ENCODE data around the gene CELF1. TPM values are rescaled to one million over a fixed set of nuclear protein-coding genes. Genes with fewer than 3 reads are reported as not detected.
"Not testable (repeated sequence)": the region's sequence is repeated elsewhere in the genome, so short reads cannot be mapped to it uniquely, and the experiment has no call there.

Gene CELF1
- total RNA-seq, 4 donors from 2014 or later: 51.2 to 138 (median 121) TPM

DNA sequence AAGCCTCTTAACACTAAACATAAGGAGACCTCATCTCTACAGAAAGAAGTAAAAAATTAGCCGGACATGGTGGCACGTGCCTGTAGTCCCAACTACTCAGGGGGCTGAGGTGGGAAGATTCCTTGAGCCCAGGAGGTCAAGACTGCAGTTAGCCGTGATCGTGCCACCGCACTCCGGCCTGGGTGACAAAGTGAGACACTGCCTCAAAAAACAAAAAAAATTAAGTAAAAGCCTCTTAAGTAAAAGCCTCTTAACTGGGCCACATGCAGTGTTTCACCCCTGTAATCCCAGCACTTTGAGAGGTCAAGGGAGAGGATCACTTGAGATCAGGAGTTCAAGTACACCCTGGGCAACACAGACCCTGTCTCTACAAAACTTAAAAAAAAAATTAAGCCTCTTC lies 25.7 kb downstream of the CELF1 start:
- intact Hi-C loops (cut with DNase I; ENCODE audit: low total_unique reads): no loop called here
- Histone ChIP-seq H3K4me3 (no peak overlapping the region), H3K4me1 (peaks cover 2 to 11% of the 10 kb centered on the region in 2 donors), H3K9me3 (no peaks in the 10 kb centered on the region), H3K27ac (peak overlapping the region in 1 of 2 donors; percentile 93), H3K36me3 (no peaks in the 10 kb centered on the region), H3K27me3 (no peaks in the 10 kb centered on the region)
- no peak for DNase-seq
- TF ChIP-seq, protein P1, sequence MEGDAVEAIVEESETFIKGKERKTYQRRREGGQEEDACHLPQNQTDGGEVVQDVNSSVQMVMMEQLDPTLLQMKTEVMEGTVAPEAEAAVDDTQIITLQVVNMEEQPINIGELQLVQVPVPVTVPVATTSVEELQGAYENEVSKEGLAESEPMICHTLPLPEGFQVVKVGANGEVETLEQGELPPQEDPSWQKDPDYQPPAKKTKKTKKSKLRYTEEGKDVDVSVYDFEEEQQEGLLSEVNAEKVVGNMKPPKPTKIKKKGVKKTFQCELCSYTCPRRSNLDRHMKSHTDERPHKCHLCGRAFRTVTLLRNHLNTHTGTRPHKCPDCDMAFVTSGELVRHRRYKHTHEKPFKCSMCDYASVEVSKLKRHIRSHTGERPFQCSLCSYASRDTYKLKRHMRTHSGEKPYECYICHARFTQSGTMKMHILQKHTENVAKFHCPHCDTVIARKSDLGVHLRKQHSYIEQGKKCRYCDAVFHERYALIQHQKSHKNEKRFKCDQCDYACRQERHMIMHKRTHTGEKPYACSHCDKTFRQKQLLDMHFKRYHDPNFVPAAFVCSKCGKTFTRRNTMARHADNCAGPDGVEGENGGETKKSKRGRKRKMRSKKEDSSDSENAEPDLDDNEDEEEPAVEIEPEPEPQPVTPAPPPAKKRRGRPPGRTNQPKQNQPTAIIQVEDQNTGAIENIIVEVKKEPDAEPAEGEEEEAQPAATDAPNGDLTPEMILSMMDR (IDR thresholded peaks at IDR 0.05): no peak

DNA sequence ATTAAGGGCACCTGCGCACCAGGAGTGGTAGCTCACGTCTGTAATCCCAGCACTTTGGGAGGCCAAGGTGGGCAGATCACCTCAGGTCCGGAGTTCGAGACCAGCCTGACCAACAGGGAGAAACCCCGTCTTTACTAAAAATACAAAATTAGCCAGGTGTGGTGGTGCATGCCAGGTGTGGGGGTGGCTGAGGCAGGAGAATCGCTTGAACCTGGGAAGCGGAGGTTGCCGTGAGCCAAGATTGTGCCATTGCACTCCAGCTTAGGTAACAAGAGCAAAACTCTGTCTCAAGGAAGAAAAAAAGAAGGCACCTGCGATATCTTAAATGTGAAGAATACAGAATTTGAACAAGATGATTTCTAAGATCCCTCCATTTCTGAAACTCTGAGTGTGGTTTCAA lies 26.9 kb downstream of the CELF1 start:
- DNase-seq; intact Hi-C loops (cut with DNase I; ENCODE audit: low total_unique reads); H3K4me1 ChIP-seq; H3K9me3 ChIP-seq; H3K4me3 ChIP-seq; H3K36me3 ChIP-seq; H3K27me3 ChIP-seq: not testable (repeated sequence)
- peak overlapping the region; percentile 77 to 93 for H3K27ac ChIP-seq

DNA sequence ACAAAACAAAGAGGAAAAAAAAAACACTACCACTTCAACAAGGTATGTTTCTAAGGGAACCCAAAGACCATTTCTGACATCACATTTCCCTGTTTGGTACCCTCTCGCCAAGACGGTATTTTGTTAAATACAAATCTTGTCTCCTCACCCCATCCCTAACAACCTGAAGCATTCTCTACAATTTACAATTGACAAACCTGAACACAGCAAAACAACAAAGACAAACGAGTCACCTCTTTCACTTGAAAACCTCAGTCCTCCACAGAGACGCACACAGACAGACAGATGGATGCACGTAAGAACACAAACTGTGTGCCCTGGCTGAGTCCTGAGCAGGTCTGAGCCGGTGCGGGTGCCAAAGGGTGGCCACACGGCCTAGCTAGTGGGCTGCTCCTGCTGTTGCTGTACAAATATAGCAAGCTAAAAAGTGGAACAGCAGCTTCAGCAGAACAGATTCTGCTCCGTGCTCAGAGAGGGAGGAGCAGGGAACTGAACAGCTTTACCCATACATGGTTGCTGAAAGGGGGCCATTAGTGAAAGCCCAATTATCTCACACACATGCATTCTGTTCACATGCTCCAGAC lies 28.5 kb downstream of the CELF1 start:
- intact Hi-C loops (cut with DNase I; ENCODE audit: low total_unique reads): no loop called here

DNA sequence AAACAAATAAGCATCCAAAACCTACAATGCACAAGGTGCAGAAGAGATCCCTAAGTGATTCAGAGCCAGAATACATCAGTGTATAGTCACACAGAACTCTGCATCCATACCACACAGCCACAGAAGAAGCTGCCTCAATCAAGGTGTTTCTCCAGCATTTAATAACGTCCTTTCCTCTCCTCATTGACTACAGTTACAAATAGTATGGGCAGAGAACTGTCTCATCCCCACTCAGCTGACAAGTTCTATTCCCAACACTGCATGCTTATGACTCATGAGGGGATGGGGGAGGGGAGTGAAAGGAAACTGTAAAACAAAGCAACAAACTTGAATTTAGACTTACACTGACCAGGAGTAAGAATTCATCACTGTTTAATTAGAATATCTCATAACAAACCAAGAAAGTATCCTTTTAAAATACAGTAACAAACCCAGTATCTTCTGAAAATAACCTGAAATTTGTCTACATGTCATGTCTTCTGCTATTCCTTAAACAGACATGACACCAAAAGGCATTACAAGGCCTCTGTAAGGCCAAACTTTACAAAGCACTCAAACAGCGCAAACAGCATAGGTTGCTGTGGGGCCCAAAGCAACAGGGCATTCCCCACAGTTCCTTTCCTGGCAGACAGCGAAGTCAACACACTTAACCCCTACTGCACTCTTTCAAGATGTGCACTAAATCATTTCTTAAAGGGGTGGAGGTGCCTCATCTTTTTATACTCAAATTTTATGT lies 29.3 kb downstream of the CELF1 start:
- H3K27me3 ChIP-seq: no peaks in the 10 kb centered on the region
- intact Hi-C loops (cut with DNase I; ENCODE audit: low total_unique reads): no loop called here
- TF ChIP-seq, protein P1 (IDR thresholded peaks at IDR 0.05): no peak
- TF ChIP-seq POLR2A (IDR thresholded peaks at IDR 0.05): no peak
- peak; percentile 40 to 78 for DNase-seq
- peak overlapping the region; percentile 2 to 4 for H3K4me3 ChIP-seq
- H3K4me1 ChIP-seq: peaks cover 12 to 17% of the 10 kb centered on the region in 2 donors
- no peaks in the 10 kb centered on the region for H3K9me3 ChIP-seq
- H3K27ac ChIP-seq: peak overlapping the region; percentile 77 to 93
- no peaks in the 10 kb centered on the region for H3K36me3 ChIP-seq

More for the DNA sequence above, 28.5 kb downstream of the CELF1 start:
- Histone ChIP-seq H3K27me3 (no peaks in the 10 kb centered on the region), H3K4me3 (peak overlapping the region in 1 of 2 donors; percentile 4), H3K36me3 (no peaks in the 10 kb centered on the region), H3K4me1 (peaks cover 12 to 15% of the 10 kb centered on the region in 2 donors), H3K9me3 (no peaks in the 10 kb centered on the region), H3K27ac (peak overlapping the region; percentile 77 to 93)
- TF ChIP-seq, protein P1 (IDR thresholded peaks at IDR 0.05): no peak
- peak in 1 of 2 donors; percentile 21 for TF ChIP-seq POLR2A (IDR thresholded peaks at IDR 0.05)
- peak in 1 of 2 donors; percentile 30 for DNase-seq

DNA sequence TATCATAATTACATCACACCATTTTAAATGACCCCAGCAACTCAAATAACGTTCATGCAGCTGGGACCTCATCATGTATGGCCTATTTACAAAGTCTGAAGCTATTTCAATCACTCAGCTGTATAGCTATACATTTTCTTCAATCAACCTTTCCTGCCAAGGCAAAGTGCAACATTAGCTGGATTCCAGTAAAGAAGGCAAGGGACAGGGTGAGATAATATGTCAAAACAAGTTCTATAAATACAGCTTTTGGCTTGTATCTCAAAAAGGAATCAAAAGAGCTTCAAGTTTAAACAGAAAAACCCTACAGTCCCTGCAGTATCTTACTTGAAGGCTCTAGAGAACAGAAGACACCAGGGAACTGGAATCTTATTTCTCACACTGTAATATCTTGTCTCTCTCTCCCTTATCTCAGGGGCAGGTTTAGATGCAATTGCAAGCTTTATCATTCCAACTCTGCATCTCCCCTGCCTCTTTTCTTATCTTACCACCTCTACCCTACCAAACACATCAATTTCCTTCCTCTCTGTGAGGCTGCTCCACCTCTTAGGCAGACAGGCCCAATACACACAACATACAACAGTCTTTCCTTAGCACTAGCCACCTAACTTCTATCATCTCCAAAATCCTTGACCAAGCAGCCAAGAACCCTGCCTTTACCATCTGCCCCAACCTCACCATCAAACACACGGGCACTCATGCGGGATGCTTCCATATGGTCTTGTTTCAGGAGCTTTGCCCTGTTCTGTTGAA lies 34.5 kb downstream of the CELF1 start:
- H3K27me3 ChIP-seq: no peaks in the 10 kb centered on the region
- no peaks in the 10 kb centered on the region for H3K36me3 ChIP-seq
- H3K4me3 ChIP-seq: no peak overlapping the region
- no peaks in the 10 kb centered on the region for H3K9me3 ChIP-seq
- TF ChIP-seq, protein P1 (IDR thresholded peaks at IDR 0.05): no peak
- TF ChIP-seq POLR2A (IDR thresholded peaks at IDR 0.05): no peak
- peaks cover 12 to 27% of the 10 kb centered on the region in 2 donors for H3K4me1 ChIP-seq
- H3K27ac ChIP-seq: peak overlapping the region in 1 of 2 donors; percentile 43
- intact Hi-C loops (cut with DNase I; ENCODE audit: low total_unique reads): no loop called here
- DNase-seq: no peak

Measured in uterus (tissue), 4 donors.